GM18873 (cell line): Measurements from ENCODE around the gene MACROD2.

ENCODE experiments used
- ATAC-seq: cut with Tn5 transposase; IDR thresholded peaks from one replicate; pipeline ENCODE4 v1.9.1; 2021; ENCODE audit warnings: mild to moderate bottlenecking, moderate library complexity, moderate number of reproducible peaks; ENCODE audit not compliant: unreplicated experiment, low FRiP score

MACROD2 gene

DNA sequence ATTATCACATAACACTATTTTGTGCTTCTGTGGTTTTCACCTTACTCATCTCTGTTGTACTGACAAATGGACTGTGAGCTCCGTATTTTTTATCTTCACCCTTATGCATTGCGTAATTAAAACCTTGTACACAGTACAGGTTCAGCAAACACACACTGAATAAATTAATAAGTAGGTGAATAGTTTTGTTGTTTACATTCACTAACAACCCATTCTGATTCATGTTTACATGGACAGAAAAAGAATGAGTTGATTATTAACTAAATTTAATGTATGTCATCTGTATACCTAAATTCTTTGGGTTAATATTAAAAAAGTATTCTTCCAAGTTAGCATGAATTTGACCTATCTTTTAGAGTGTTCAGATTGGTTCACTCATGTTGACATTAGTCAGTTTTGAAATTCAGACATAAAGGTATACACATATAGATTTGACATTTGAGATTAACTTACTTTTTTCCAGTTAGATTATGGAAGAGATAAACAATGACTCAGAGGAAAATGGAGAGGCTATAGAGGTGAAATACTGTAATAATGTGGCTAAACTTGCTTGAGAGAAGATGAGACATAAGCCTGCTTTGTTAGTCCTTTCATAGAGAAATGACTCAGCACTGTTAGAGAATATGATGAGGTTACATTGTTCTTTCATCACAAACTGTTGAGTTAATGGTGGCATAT is 883.8 kb downstream of the MACROD2 start:
- ATAC-seq = no peak

- ATAC-seq = no peak
These were observed 884.5 kb downstream of the MACROD2 start for GRCh38 chr20:14879839-14880238.

GRCh38 chr20:14881518-14881917 is 886.2 kb downstream of the MACROD2 start:
- no peak for ATAC-seq

DNA sequence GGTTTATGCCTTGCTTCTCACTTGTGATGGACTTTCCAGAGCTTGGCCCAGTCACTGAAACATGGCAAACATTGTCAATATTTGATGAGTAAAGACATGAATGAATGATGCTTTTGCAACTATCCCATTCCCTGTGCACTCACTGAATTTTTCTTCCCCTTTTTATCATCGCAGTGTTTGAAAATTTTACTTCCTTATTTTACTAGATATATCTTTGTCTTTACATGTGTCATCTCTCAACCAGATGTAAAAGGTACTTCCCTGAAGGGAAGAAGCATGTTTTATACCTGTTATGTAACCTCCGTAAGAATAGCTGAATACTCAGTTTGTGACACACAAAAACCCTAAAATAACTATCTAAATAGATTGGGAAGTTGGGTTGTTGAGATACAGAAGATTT is 886.8 kb downstream of the MACROD2 start:
- ATAC-seq = no peak

DNA sequence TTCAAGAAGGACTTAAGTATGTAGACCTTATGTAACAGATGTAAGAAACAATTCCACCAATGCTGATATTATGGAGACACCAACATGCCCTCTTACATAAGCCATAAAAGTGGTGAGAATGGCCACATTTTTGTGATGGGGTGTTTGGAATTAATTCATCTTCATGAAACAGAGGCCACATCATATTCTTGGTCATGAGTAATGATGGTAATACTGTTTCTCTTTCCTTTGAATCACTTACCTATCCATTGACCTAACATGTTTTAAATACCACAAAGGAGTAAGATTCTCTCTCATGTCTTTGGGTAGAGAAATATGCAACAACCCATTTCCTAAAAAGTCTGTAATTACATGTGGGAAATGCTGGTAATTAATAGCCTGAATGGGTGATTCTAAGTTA is 887.5 kb downstream of the MACROD2 start:
- ATAC-seq = no peak

- ATAC-seq = no peak
These were observed 888.0 kb downstream of the MACROD2 start for GRCh38 chr20:14883324-14883723.

DNA sequence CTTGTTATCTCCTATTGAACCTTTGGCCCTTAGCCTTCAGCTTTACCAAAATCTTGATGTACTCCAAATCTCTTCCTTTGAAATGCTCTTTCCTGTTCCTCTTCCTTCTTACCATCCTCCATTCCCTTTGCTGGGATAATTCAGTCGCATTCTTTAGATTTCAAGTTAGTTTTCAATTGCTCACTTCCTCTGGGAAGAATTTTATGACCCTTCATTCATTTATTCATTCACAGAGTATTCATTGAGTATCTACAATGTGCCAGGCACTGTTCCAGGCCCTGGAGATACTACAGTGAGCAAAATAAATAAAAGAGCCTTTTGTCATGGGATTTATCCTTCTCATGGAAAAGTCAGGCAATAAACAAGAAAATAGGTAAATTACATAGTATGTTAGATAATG is 890.3 kb downstream of the MACROD2 start:
- no peak for ATAC-seq

- ATAC-seq = no peak
These were observed 892.8 kb downstream of the MACROD2 start for GRCh38 chr20:14888134-14888533.

DNA sequence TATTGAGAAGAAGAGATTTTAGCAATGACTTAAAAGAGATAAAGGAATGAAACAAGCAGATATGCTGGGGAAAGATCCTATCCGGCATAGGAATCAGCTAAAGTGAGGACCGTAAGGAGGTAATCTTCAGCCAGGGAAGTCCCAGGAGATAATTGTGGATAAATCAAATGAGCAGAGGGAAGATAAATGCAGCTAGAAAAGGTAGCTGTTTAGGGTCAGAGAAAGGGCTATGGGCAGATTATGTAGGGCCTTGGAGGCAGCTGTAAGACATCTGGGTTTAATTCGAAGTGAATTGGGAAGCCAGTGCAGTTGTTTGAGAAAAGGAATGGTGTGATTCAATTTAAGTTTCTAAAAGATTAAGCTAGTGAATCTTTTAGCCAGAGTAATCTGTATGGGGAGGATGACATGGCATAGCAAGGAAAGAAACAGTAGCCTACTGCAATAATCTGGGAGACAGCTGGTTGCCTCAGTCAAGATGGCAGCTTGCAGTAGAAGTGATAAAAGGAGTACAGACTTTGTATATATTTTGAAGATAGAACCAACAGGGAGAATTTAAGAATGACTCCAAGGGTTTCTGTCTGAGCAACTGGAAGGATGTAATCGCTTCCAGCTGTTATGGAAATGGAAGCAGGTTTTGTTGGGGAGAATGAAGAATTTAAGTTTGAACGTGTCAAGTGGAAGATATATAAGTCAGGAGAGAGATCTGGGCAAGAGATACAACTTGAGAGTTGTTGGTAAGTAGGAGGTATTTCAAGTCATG is 894.4 kb downstream of the MACROD2 start:
- no peak for ATAC-seq

GRCh38 chr20:14890713-14891112 is 895.4 kb downstream of the MACROD2 start:
- no peak for ATAC-seq

DNA sequence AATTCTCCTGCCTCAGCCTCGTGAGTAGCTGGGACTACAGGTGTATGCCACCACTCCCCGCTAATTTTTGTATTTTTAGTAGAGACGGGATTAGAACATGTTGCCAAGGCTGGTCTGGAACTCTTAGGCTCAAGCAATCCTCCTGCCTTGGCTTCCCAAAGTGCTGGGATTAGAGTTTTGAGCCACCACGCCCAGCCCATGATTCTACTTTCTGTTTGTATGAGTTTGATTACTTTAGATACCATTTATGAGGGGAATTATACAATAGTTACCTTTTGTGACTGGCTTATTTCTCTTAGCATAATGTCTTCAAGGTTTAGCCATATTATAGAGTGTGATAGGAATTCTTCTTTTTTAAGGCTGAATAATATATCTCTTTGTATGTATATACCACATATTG is 897.5 kb downstream of the MACROD2 start:
- ATAC-seq = no peak

GRCh38 chr20:14896569-14896968 is 901.3 kb downstream of the MACROD2 start:
- no peak for ATAC-seq

DNA sequence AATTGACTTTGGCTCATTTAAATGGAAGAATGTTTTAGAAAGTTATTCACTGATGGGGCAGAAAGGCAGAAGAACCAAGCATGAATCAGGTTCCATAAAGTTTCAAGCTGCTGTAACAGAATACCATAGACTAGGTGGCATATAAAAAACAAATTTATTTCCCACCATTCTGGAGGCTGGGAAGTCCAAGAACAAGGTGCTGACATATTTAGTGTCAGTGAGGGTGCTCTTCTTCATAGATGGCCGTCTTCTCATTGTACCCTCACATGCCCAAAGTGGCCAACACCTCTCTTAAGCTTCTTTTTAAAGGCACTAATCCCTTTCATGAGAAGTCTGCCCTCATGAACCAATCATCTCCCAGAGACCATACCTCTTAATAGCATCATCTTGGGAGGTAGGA is 902.3 kb downstream of the MACROD2 start:
- no peak for ATAC-seq

DNA sequence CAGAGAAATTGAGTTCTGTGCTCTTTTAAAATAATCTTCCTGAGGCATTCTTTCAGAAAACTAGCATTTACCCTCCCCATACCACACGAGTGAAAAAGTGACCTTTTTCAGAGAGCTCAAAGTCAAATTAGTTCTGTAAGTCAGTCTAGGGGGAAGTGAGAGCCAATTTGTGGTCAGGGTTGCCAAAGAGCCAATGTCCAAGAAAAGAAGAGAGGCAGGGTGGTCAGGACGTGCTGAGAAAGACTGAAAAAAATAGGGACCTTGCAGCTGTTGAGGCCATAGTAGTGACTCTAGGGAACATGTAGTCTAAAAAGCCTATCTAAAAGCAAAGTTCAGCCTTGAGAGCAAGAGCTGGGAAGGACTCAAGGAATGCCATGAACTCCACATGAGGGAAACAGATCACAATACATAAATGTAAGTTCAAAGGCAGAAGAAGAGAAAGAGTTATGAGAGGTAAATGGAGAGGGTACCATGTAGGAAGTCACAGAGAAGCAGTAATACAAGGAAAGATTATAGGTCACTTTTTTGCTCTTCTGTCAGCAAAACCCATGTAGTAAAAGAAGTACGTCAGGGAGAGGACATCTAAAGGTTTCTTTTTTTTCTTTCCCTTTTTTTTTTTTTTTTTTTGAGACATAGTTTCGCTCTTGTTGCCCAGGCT is 907.2 kb downstream of the MACROD2 start:
- peak; percentile 95 for ATAC-seq

DNA sequence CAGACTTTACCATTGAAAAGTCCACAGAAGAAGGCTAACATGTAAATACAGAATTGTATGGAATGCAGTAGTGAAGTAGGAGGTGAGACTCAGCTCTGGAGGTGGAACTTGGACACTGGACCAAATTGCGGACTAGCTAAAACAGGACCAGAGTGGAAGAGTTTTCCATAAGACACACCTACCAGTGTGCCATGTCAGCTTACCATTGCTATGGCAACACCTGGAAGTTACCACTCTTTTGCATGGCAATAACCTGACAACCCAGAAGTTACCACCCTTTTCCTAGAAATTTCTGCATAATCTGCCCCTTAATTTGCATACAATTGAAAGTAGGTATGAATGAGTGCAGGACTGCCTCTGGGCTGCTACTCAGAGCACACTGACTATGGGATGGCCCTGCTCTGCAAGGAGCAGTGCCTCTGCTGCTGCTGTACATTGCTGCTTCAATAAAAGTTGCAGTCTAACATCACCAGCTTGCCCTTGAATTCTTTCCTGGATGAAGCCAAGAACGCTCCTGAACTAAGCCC is 911.7 kb downstream of the MACROD2 start:
- ATAC-seq = no peak

DNA sequence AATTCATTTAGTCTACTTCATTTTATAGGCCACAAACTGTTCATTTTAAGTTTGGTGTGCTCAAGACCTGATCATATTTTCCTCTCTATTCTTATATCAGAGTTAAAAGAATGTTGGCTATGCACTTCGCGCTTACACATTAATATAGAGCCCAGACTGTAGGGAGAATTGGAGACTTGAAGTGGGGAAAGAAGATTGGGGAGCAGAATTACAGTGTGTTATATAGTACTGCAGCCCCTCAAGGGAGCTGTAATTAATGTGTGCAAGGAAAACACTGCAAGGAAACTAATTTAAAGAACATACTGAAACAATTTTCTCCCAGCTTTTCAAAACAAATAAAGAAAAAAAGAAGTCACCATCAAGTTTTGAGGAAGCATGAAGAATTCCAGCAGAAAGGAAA is 914.8 kb downstream of the MACROD2 start:
- no peak for ATAC-seq

DNA sequence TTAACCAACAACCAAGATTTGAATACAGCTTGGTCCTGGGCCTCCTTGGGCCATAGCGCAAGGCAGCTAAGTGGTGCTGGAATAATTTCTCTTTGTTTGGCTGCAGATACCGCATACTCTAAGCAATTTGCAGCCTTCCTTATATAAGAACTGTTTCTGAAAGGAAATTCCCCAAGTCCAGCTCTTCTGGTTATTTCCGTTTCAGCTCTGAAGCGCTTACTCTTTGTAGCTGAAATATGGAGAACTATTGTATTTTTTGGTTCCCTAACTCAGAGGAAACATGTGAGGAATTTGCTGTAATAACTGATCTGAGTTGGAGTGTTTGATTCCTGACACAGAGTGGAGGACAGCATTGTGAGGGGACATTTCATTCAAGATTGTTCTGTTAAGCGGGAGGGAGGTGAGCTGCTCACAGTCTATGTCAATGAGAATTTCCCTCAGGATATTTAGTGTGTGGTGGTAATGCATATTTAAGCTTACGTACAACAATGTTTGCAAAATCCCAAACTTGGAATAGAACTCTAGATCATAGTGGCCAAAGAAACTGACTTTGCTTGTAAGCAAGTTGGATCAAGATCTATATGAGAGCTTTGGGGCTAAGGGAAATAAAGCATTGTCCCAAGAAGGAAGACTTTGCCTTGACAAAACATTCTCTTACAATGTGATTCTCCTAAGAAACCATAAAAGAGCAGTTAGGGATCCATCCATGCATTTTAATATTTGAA is 918.7 kb downstream of the MACROD2 start:
- no peak for ATAC-seq

DNA sequence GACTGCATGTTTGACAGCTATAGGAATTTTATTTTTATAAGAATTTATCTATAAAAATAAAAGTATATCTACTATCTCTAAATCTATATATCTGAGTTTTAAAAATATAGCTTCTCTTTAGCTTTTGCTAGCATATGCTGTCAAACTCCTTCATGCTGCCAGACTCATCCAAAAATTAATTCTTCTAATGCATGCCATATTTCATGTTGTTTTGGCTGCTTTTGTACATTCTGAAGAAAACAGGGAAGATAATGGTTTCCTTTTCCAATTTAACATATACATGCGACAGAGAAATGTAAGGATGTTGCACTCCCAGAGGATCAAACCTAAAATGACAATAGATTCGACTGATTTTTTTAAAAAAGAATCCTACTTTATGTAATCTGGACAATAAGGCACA is 919.3 kb downstream of the MACROD2 start:
- no peak for ATAC-seq

DNA sequence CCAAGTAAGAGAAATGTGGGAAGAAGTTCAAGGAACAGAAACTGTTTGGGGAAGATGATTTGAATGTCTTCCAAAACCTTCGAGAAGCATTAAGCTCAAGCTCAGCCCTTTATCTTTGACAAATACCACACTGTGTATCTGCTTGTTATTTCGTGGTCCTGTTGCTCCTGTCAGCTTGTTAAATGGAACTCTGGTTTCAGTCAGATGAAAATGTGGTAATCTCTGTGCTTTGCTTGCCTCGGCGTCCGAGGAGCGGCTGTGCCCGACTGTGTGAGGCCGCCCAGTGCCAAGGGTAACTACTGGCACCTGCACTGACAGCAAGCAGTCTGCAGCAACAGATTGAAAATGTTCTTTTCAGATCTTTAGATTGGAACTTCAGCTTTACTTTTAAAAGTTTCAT is 920.0 kb downstream of the MACROD2 start:
- no peak for ATAC-seq

DNA sequence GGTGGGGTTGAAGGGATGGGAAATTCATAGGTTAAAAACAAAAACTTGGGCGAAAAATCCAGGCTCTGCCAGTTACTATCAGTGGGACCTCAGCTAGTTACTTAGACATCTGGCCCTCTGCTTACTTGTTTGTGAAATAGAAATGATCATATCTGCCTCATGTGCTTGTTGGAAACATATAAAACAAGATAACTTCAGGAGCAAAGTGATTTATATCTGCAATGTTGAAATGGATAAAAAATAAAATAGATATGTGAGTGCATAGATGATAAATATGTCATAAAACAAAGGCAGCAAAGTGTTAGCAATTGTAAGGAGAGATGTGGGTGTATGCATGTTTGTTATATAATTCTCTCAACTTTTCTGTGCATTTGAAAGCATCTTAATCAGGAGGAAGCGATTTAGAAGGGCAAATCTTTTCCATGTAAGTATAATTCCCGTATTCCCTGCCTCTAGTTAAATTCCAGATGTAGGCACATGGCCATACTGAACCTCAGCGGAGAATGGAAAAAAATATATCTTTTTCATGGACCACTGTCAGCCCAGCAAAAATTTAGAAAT is 921.1 kb downstream of the MACROD2 start:
- no peak for ATAC-seq
